ENCODE results near the gene TNIK. TPM values are rescaled to one million over a fixed set of nuclear protein-coding genes. Genes with fewer than 3 reads are reported as not detected.

Gene TNIK
- total and polyA plus RNA-seq, 4 donors, result 3.7 to 9.8 (median 5.2) TPM

GRCh38 chr3:171469376-171469775 is 9.2 kb upstream of the TNIK start:
- Histone ChIP-seq H3K27me3 (ENCODE audit: control insufficient read depth in 4 of 4, insufficient read depth in 4 of 4, low read length in 3 of 4) (no peaks in the 10 kb centered on the region), H3K9ac (ENCODE audit: low read depth in 1 of 2, low read length in 2 of 2) (no peak overlapping the region), H3K4me3 (ENCODE audit: low read depth in 1 of 3, low read length in 3 of 3) (no peak overlapping the region), H3K36me3 (ENCODE audit: control insufficient read depth in 4 of 4, insufficient read depth in 3 of 4, low read depth in 1 of 4, low read length in 3 of 4) (no peaks in the 10 kb centered on the region), H3K4me1 (ENCODE audit: control insufficient read depth in 4 of 4, insufficient read depth in 4 of 4, low read length in 3 of 4) (no peaks in the 10 kb centered on the region), H3K27ac (ENCODE audit: low read depth in 1 of 2, low read length in 2 of 2) (no peak overlapping the region), H3K9me3 (ENCODE audit: control insufficient read depth in 4 of 4, low read length in 3 of 4) (no peaks in the 10 kb centered on the region)
- DNase-seq (ENCODE audit: low spot score), result no peak
- no peak for TF ChIP-seq RXRA (IDR thresholded peaks at IDR 0.05)
- WGBS, result 97% methylated on average over 3 of the region's 3 CpGs

- 87% methylated on average over 6 of the region's 6 CpGs for WGBS
- no peak for DNase-seq (ENCODE audit: low spot score)
- H3K27ac ChIP-seq (ENCODE audit: low read depth in 1 of 2, low read length in 2 of 2), result no peak overlapping the region
- H3K36me3 ChIP-seq (ENCODE audit: control insufficient read depth in 4 of 4, insufficient read depth in 3 of 4, low read depth in 1 of 4, low read length in 3 of 4), result no peaks in the 10 kb centered on the region
- H3K4me1 ChIP-seq (ENCODE audit: control insufficient read depth in 4 of 4, insufficient read depth in 4 of 4, low read length in 3 of 4), result no peaks in the 10 kb centered on the region
- no peak for TF ChIP-seq GABPA (IDR thresholded peaks at IDR 0.05 in 1 of 2, conservative IDR thresholded peaks at IDR 0.05 in 1 of 2)
- TF ChIP-seq, protein P1, sequence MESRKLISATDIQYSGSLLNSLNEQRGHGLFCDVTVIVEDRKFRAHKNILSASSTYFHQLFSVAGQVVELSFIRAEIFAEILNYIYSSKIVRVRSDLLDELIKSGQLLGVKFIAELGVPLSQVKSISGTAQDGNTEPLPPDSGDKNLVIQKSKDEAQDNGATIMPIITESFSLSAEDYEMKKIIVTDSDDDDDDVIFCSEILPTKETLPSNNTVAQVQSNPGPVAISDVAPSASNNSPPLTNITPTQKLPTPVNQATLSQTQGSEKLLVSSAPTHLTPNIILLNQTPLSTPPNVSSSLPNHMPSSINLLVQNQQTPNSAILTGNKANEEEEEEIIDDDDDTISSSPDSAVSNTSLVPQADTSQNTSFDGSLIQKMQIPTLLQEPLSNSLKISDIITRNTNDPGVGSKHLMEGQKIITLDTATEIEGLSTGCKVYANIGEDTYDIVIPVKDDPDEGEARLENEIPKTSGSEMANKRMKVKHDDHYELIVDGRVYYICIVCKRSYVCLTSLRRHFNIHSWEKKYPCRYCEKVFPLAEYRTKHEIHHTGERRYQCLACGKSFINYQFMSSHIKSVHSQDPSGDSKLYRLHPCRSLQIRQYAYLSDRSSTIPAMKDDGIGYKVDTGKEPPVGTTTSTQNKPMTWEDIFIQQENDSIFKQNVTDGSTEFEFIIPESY (IDR thresholded peaks at IDR 0.05), result no peak
- H3K9me3 ChIP-seq (ENCODE audit: control insufficient read depth in 4 of 4, low read length in 3 of 4), result no peaks in the 10 kb centered on the region
- H3K27me3 ChIP-seq (ENCODE audit: control insufficient read depth in 4 of 4, insufficient read depth in 4 of 4, low read length in 3 of 4), result no peaks in the 10 kb centered on the region
- H3K4me3 ChIP-seq (ENCODE audit: low read depth in 1 of 3, low read length in 3 of 3), result no peak overlapping the region
- H3K9ac ChIP-seq (ENCODE audit: low read depth in 1 of 2, low read length in 2 of 2), result no peak overlapping the region
Observed at GRCh38 chr3:171468296-171468906, 8.2 kb upstream of the TNIK start.

GRCh38 chr3:171465763-171466162 is 5.6 kb upstream of the TNIK start:
- Histone ChIP-seq H3K4me1 (ENCODE audit: control insufficient read depth in 4 of 4, insufficient read depth in 4 of 4, low read length in 3 of 4) (peaks cover 0 to 9% (median 6%) of the 10 kb centered on the region in 4 donors), H3K36me3 (ENCODE audit: control insufficient read depth in 4 of 4, insufficient read depth in 3 of 4, low read depth in 1 of 4, low read length in 3 of 4) (no peaks in the 10 kb centered on the region), H3K27ac (ENCODE audit: low read depth in 1 of 2, low read length in 2 of 2) (no peak overlapping the region), H3K4me3 (ENCODE audit: low read depth in 1 of 3, low read length in 3 of 3) (no peak overlapping the region), H3K27me3 (ENCODE audit: control insufficient read depth in 4 of 4, insufficient read depth in 4 of 4, low read length in 3 of 4) (no peaks in the 10 kb centered on the region), H3K9ac (ENCODE audit: low read depth in 1 of 2, low read length in 2 of 2) (no peak overlapping the region), H3K9me3 (ENCODE audit: control insufficient read depth in 4 of 4, low read length in 3 of 4) (no peaks in the 10 kb centered on the region)
- DNase-seq (ENCODE audit: low spot score), result no peak
- 92% methylated on average over 3 of the region's 3 CpGs for WGBS
- TF ChIP-seq SP1 (IDR thresholded peaks at IDR 0.05) (no peak), JUND (IDR thresholded peaks at IDR 0.05) (no peak), ATF3 (IDR thresholded peaks at IDR 0.05) (no peak), YY1 (IDR thresholded peaks at IDR 0.05) (no peak)
- TF ChIP-seq, protein P2, sequence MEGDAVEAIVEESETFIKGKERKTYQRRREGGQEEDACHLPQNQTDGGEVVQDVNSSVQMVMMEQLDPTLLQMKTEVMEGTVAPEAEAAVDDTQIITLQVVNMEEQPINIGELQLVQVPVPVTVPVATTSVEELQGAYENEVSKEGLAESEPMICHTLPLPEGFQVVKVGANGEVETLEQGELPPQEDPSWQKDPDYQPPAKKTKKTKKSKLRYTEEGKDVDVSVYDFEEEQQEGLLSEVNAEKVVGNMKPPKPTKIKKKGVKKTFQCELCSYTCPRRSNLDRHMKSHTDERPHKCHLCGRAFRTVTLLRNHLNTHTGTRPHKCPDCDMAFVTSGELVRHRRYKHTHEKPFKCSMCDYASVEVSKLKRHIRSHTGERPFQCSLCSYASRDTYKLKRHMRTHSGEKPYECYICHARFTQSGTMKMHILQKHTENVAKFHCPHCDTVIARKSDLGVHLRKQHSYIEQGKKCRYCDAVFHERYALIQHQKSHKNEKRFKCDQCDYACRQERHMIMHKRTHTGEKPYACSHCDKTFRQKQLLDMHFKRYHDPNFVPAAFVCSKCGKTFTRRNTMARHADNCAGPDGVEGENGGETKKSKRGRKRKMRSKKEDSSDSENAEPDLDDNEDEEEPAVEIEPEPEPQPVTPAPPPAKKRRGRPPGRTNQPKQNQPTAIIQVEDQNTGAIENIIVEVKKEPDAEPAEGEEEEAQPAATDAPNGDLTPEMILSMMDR (IDR thresholded peaks at IDR 0.05; ENCODE audit: low read depth, low read length, missing input control), result no peak

- H3K27me3 ChIP-seq (ENCODE audit: control insufficient read depth in 4 of 4, insufficient read depth in 4 of 4, low read length in 3 of 4), result no peaks in the 10 kb centered on the region
- no peak for DNase-seq (ENCODE audit: low spot score)
- H3K4me1 ChIP-seq (ENCODE audit: control insufficient read depth in 4 of 4, insufficient read depth in 4 of 4, low read length in 3 of 4), result peaks cover 0 to 13% (median 8%) of the 10 kb centered on the region in 4 donors
- no peak overlapping the region for H3K27ac ChIP-seq (ENCODE audit: low read depth in 1 of 2, low read length in 2 of 2)
- H3K4me3 ChIP-seq (ENCODE audit: low read depth in 1 of 3, low read length in 3 of 3), result no peak overlapping the region
- no peaks in the 10 kb centered on the region for H3K36me3 ChIP-seq (ENCODE audit: control insufficient read depth in 4 of 4, insufficient read depth in 3 of 4, low read depth in 1 of 4, low read length in 3 of 4)
- 98% methylated on average over 3 of the region's 3 CpGs for WGBS
- no peak overlapping the region for H3K9ac ChIP-seq (ENCODE audit: low read depth in 1 of 2, low read length in 2 of 2)
- H3K9me3 ChIP-seq (ENCODE audit: control insufficient read depth in 4 of 4, low read length in 3 of 4), result no peaks in the 10 kb centered on the region
- TF ChIP-seq JUND (IDR thresholded peaks at IDR 0.05) (no peak), RXRA (IDR thresholded peaks at IDR 0.05) (no peak), TAF1 (conservative IDR thresholded peaks at IDR 0.05) (no peak), NR2F2 (IDR thresholded peaks at IDR 0.05) (no peak), RAD21 (IDR thresholded peaks at IDR 0.05) (no peak), REST (IDR thresholded peaks at IDR 0.05) (no peak), FOXA1 (IDR thresholded peaks at IDR 0.05) (no peak), ATF3 (IDR thresholded peaks at IDR 0.05) (no peak), YY1 (IDR thresholded peaks at IDR 0.05) (no peak), HNF4G (IDR thresholded peaks at IDR 0.05) (no peak), GABPA (IDR thresholded peaks at IDR 0.05 in 1 of 2, conservative IDR thresholded peaks at IDR 0.05 in 1 of 2) (no peak)
- TF ChIP-seq, protein P3, sequence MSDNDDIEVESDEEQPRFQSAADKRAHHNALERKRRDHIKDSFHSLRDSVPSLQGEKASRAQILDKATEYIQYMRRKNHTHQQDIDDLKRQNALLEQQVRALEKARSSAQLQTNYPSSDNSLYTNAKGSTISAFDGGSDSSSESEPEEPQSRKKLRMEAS (IDR thresholded peaks at IDR 0.05), result no peak
Observed at GRCh38 chr3:171464462-171464861, 4.3 kb upstream of the TNIK start.
